Ovary (tissue), 3 donors: ENCODE data around the gene PTGFR.

ENCODE experiments used
- CTCF ChIP-seq, 3 donors: fragments of 450-650 bp in 2 of 3; fragments of 200-600 bp in 1 of 3; IDR thresholded peaks; one replicate each; pipeline versions ENCODE4 v1.5.1 to v1.8.0; 2016 to 2022; ENCODE audit warnings: antibody characterized with exemption in 3 of 3, mild to moderate bottlenecking in 1 of 3
- EP300 ChIP-seq: sonication (generic); formaldehyde crosslinking; IDR thresholded peaks from one replicate; pipeline ENCODE4 v1.6.1; 2017; ENCODE audit warnings: antibody characterized with exemption
- POLR2A ChIP-seq: fragments of 450-650 bp; IDR thresholded peaks from one replicate; pipeline ENCODE4 v1.6.1; 2017; ENCODE audit warnings: antibody characterized with exemption, mild to moderate bottlenecking, moderate library complexity
- donor health status: DM: no; HTN: no; CAD: no.

GRCh38 chr1:78516716-78517115 lies 25.9 kb downstream of the PTGFR start:
- TF ChIP-seq POLR2A (no peak), EP300 (no peak), CTCF (IDR thresholded peaks at IDR 0.05) (no peak)
